ENCODE results near the gene CFP. TPM values are rescaled to one million over a fixed set of nuclear protein-coding genes. Genes with fewer than 3 reads are reported as not detected.
A peak's percentile ranks its signal among the peaks of the same experiment; 100 is the strongest.

Gene CFP
- total RNA-seq, 1 experiment from 2014 or later: 1.3 TPM

DNA sequence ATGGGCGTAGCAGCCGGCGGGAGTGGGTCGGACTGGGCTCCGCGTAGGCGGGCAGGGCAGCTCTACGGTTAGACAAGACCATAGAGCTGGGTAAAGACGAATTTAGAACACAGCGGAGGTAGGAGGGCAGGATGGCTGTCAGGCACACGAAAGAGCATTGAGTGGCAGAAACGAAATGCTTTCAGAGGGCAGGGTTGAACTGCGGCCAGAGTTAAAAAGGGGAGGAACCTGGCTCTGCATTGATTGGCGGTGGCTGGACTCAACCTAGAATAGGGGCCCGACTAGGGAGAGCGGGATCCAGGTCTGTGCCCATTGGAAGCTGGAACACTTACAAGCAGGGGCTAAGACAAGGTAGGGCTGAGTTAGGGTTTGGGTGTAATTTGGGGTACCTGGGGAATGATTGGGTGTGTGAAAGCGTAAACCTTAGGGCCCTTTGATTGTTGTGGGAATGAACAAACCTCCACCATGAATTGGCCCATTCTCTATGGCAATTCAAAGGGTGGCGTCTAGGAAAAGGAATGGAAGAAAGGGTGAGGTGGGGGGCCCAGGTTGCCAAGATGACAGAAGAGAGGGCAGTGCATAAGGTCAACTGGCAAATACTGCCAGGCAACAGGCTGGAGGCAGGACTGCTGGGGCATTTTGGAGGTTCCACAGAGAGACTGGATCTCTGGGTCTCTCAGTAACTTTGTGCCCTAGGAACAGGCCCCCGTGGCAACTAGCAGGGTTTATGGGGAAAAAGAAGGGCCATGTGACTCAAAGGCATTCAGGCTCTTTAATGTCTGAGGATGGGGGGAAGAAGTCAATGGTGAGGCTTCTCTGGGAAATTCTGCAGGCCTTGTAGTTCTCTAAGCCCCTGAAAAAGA, 21.5 kb upstream of the CFP start:
- H3K4me3 ChIP-seq (replicated peaks in 1 of 2; ENCODE audit: low read depth in 1 of 2, low read length in 2 of 2): peak overlapping the region; percentile 36 to 51
- no peaks in the 10 kb centered on the region for H3K27me3 ChIP-seq (ENCODE audit: insufficient read depth, low read length)
- ChIA-PET CTCF (no interaction called here), RAD21 (ENCODE audit: low non-redundant PET in 1 of 2, low total read pairs in 2 of 2, uncharacterized antibody in 2 of 2, unreplicated experiment in 2 of 2) (no interaction called here), POLR2A (no interaction called here)
- intact Hi-C loops (cut with micrococcal nuclease): no loop called here
- H3K79me2 ChIP-seq (ENCODE audit: insufficient read depth, low read length): peaks cover 25% of the 10 kb centered on the region
- no peak overlapping the region for H2AFZ ChIP-seq (ENCODE audit: low read depth, low read length, poor library complexity, severe bottlenecking)
- BruUV-seq (replicated peaks): TSS peak; percentile 41
- H4K20me1 ChIP-seq (ENCODE audit: insufficient read depth): no peaks in the 10 kb centered on the region
- TF ChIP-seq POLR2AphosphoS5 (IDR thresholded peaks at IDR 0.05; ENCODE audit: low read depth, low read length): peak; percentile 45; the same call in 1 of the 2 replicates
- no peak for TF ChIP-seq ELF1 (IDR thresholded peaks at IDR 0.05; ENCODE audit: borderline replicate concordance, low read depth)
- peaks cover 8 to 20% of the 10 kb centered on the region in 2 experiments; a peak in 3 of 4 replicates for H3K4me1 ChIP-seq (ENCODE audit: control insufficient read depth in 1 of 2, insufficient read depth in 2 of 2, low read length in 2 of 2)
- peak overlapping the region; percentile 61 for H3K27ac ChIP-seq (ENCODE audit: low read depth, low read length)
- peak overlapping the region; percentile 57 for H3K9ac ChIP-seq (ENCODE audit: low read length)
- peaks cover 10% of the 10 kb centered on the region in 2 experiments for H3K36me3 ChIP-seq (ENCODE audit: control insufficient read depth in 1 of 2, insufficient read depth in 2 of 2, low read length in 2 of 2)
- H3K9me3 ChIP-seq (ENCODE audit: control insufficient read depth in 1 of 2, insufficient read depth in 1 of 2, low read depth in 1 of 2, low read length in 2 of 2): no peaks in the 10 kb centered on the region
- peak; percentile 18 for ATAC-seq
- no peak for DNase-seq (ENCODE audit: low read depth, low spot score)
- H3K9me2 ChIP-seq (ENCODE audit: insufficient read depth): no peaks in the 10 kb centered on the region
- H3K4me2 ChIP-seq (ENCODE audit: low read length): peak overlapping the region; percentile 83

DNA sequence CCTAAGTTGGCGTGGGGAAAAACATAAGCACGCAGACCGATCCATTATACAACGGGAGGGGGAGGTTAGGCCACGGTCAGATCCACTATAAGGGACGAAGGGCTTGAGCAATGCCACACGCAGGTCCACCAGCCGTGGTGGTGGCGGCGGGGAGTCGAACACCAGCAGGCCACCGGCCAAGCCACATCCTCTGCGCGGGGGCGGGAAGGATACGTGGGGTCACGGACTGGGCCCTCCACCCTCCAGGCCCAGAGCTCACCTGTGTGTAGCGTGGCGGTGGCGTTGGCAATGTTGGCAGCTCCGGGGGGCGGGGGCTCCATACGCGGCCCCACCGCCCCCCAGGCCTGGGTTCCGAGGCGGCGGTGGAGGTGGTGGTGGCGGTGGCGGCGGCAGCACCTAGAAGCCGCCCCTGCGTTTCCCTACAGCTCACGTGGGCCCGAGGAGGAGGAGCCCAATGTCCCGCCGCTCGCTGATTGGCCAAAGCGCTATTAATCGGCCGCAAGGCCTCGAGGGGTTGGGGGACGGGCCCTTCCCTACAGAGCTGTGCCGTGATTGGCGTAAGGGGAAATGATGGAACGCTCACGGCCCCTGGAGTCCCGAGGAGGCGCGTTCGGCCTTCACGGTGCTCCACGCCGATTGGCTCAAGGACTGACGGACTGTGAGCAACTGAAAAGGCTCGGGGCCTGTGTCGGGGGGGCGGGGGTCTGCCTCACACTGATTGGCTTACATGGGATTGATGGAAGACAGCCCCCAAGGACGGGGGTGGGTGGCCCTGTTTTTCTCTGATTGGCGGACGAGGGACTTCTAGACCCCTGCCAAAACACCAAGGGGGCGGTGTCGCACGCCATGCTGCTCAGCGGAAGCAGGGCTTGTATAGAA, 20.7 kb upstream of the CFP start, which contains the start of gene ELK1:
ELK1 (minus strand) TSS at position 400 of the 879 bp plus-strand sequence. CDS start 9,122 bp downstream, outside the sequence.
- ChIA-PET POLR2A (no interaction called here), CTCF (no interaction called here), RAD21 (ENCODE audit: low non-redundant PET in 1 of 2, low total read pairs in 2 of 2, uncharacterized antibody in 2 of 2, unreplicated experiment in 2 of 2) (interaction anchor here in 1 of 2 experiments (0.6 kb wide), 1 partner anchor 1513 kb away, joined by 4 read pairs; no protein-coding TSS in a partner anchor)
- H3K36me3 ChIP-seq (ENCODE audit: control insufficient read depth in 1 of 2, insufficient read depth in 2 of 2, low read length in 2 of 2): peaks cover 2 to 5% of the 10 kb centered on the region in 2 experiments; a peak in 3 of 4 replicates
- peak within 1 kb of the TSS; percentile 71 to 80 for H3K4me3 ChIP-seq (replicated peaks in 1 of 2; ENCODE audit: low read depth in 1 of 2, low read length in 2 of 2)
- ATAC-seq: peak; percentile 94
- intact Hi-C loops (cut with micrococcal nuclease): no loop called here
- H3K9me3 ChIP-seq (ENCODE audit: control insufficient read depth in 1 of 2, insufficient read depth in 1 of 2, low read depth in 1 of 2, low read length in 2 of 2): no peaks in the 10 kb centered on the region
- peak within 1 kb of the TSS; percentile 64 for H3K27ac ChIP-seq (ENCODE audit: low read depth, low read length)
- no peaks in the 10 kb centered on the region for H3K27me3 ChIP-seq (ENCODE audit: insufficient read depth, low read length)
- H3K4me2 ChIP-seq (ENCODE audit: low read length): peak within 1 kb of the TSS; percentile 83
- no peaks in the 10 kb centered on the region for H3K9me2 ChIP-seq (ENCODE audit: insufficient read depth)
- no peak within 1 kb of the TSS for H2AFZ ChIP-seq (ENCODE audit: low read depth, low read length, poor library complexity, severe bottlenecking)
- H3K79me2 ChIP-seq (ENCODE audit: insufficient read depth, low read length): peaks cover 25% of the 10 kb centered on the region
- peak; percentile 93 for DNase-seq (ENCODE audit: low read depth, low spot score)
- H3K4me1 ChIP-seq (ENCODE audit: control insufficient read depth in 1 of 2, insufficient read depth in 2 of 2, low read length in 2 of 2): peaks cover 8 to 20% of the 10 kb centered on the region in 2 experiments; a peak in 3 of 4 replicates
- TF ChIP-seq, protein P1, sequence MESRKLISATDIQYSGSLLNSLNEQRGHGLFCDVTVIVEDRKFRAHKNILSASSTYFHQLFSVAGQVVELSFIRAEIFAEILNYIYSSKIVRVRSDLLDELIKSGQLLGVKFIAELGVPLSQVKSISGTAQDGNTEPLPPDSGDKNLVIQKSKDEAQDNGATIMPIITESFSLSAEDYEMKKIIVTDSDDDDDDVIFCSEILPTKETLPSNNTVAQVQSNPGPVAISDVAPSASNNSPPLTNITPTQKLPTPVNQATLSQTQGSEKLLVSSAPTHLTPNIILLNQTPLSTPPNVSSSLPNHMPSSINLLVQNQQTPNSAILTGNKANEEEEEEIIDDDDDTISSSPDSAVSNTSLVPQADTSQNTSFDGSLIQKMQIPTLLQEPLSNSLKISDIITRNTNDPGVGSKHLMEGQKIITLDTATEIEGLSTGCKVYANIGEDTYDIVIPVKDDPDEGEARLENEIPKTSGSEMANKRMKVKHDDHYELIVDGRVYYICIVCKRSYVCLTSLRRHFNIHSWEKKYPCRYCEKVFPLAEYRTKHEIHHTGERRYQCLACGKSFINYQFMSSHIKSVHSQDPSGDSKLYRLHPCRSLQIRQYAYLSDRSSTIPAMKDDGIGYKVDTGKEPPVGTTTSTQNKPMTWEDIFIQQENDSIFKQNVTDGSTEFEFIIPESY (IDR thresholded peaks at IDR 0.05; ENCODE audit: extremely low read depth, insufficient replicate concordance, low read length): no peak
- TF ChIP-seq SP1 (IDR thresholded peaks at IDR 0.05; ENCODE audit: low read depth) (no peak), ZFX (IDR thresholded peaks at IDR 0.05) (peak; percentile 54), EGR1 (IDR thresholded peaks at IDR 0.05; ENCODE audit: low read depth) (no peak)
- TF ChIP-seq, protein P2, sequence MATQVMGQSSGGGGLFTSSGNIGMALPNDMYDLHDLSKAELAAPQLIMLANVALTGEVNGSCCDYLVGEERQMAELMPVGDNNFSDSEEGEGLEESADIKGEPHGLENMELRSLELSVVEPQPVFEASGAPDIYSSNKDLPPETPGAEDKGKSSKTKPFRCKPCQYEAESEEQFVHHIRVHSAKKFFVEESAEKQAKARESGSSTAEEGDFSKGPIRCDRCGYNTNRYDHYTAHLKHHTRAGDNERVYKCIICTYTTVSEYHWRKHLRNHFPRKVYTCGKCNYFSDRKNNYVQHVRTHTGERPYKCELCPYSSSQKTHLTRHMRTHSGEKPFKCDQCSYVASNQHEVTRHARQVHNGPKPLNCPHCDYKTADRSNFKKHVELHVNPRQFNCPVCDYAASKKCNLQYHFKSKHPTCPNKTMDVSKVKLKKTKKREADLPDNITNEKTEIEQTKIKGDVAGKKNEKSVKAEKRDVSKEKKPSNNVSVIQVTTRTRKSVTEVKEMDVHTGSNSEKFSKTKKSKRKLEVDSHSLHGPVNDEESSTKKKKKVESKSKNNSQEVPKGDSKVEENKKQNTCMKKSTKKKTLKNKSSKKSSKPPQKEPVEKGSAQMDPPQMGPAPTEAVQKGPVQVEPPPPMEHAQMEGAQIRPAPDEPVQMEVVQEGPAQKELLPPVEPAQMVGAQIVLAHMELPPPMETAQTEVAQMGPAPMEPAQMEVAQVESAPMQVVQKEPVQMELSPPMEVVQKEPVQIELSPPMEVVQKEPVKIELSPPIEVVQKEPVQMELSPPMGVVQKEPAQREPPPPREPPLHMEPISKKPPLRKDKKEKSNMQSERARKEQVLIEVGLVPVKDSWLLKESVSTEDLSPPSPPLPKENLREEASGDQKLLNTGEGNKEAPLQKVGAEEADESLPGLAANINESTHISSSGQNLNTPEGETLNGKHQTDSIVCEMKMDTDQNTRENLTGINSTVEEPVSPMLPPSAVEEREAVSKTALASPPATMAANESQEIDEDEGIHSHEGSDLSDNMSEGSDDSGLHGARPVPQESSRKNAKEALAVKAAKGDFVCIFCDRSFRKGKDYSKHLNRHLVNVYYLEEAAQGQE (IDR thresholded peaks at IDR 0.05; ENCODE audit: low read depth): no peak
- no TSS peak for BruUV-seq (replicated peaks)
- peak within 1 kb of the TSS; percentile 82 for H3K9ac ChIP-seq (ENCODE audit: low read length)
- no peaks in the 10 kb centered on the region for H4K20me1 ChIP-seq (ENCODE audit: insufficient read depth)
